Neural cell (in vitro differentiated cells): ENCODE results near the gene EEF1AKMT2.

ENCODE experiments used
- EP300 ChIP-seq: fragments of 450-650 bp; conservative IDR thresholded peaks from 2 replicates; pipeline ENCODE4 v1.6.1; 2014; ENCODE audit warnings: antibody characterized with exemption, mild to moderate bottlenecking, moderate library complexity; ENCODE audit not compliant: poor library complexity, severe bottlenecking
- EZH2 ChIP-seq: fragments of 200-600, 300-800 bp; shearing (Covaris generic), sonication (generic); IDR thresholded peaks from 2 replicates; pipeline ENCODE4 v1.6.1; 2014; ENCODE audit warnings: antibody characterized with exemption, low read length, borderline replicate concordance, mild to moderate bottlenecking; ENCODE audit not compliant: insufficient read depth, poor library complexity, severe bottlenecking
- MXI1 ChIP-seq: fragments of 450-650 bp; conservative IDR thresholded peaks from 2 replicates; pipeline ENCODE4 v1.6.1; 2014; ENCODE audit warnings: antibody characterized with exemption, mild to moderate bottlenecking; ENCODE audit not compliant: poor library complexity, severe bottlenecking
- POLR2AphosphoS5 ChIP-seq: IDR thresholded peaks from 2 replicates; pipeline ENCODE4 v1.6.1; 2012
- RAD21 ChIP-seq: fragments of 450-650 bp; conservative IDR thresholded peaks from 2 replicates; pipeline ENCODE4 v1.6.1; 2014; ENCODE audit warnings: antibody characterized with exemption, mild to moderate bottlenecking, moderate library complexity
- SMC3 ChIP-seq: fragments of 450-650 bp; conservative IDR thresholded peaks from 2 replicates; pipeline ENCODE4 v1.6.1; 2014; ENCODE audit warnings: antibody characterized with exemption, mild to moderate bottlenecking, moderate library complexity; ENCODE audit not compliant: poor library complexity
- TAF1 ChIP-seq: IDR thresholded peaks from 2 replicates; pipeline ENCODE4 v1.6.1; 2012; ENCODE audit warnings: low read depth
- TF ChIP-seq, protein P1 (sequence below): fragments of 450-650 bp; IDR thresholded peaks from 2 replicates; pipeline ENCODE4 v1.5.1; 2014; ENCODE audit warnings: antibody characterized with exemption, mild to moderate bottlenecking, moderate library complexity; ENCODE audit not compliant: poor library complexity, severe bottlenecking

DNA sequence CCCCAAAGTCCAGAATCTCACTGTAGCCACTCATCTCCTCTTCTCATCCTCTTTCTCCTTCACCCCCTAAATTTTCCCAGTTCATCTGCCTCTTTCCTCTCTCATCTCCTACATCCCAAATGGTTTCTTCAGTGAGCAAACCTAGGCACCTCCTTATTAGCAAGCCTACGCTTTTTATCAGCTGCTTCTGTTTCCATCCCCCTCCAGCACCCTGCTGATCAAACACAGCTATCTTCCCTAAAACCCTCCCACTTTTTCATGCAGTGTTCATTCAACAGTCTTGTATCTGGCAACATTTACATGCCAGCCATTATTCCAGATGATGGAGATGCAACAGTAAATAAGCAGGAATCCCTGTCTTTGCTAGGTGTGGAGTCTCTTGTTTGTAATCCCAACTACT lies 6.7 kb upstream of the EEF1AKMT2 start:
- TF ChIP-seq RAD21 = no peak
- TF ChIP-seq, protein P1, sequence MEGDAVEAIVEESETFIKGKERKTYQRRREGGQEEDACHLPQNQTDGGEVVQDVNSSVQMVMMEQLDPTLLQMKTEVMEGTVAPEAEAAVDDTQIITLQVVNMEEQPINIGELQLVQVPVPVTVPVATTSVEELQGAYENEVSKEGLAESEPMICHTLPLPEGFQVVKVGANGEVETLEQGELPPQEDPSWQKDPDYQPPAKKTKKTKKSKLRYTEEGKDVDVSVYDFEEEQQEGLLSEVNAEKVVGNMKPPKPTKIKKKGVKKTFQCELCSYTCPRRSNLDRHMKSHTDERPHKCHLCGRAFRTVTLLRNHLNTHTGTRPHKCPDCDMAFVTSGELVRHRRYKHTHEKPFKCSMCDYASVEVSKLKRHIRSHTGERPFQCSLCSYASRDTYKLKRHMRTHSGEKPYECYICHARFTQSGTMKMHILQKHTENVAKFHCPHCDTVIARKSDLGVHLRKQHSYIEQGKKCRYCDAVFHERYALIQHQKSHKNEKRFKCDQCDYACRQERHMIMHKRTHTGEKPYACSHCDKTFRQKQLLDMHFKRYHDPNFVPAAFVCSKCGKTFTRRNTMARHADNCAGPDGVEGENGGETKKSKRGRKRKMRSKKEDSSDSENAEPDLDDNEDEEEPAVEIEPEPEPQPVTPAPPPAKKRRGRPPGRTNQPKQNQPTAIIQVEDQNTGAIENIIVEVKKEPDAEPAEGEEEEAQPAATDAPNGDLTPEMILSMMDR = no peak
- TF ChIP-seq EP300 = no peak
- no peak for TF ChIP-seq SMC3
- no peak for TF ChIP-seq POLR2AphosphoS5
- TF ChIP-seq MXI1 = no peak
- TF ChIP-seq EZH2 = no peak
- no peak for TF ChIP-seq TAF1
